ENCODE measurements around the gene SMG1.
"Not testable (repeated sequence)": the region's sequence is repeated elsewhere in the genome, so short reads cannot be mapped to it uniquely, and the experiment has no call there.

- not testable (repeated sequence) for TF ChIP-seq ZNF280D (tag by site-specific recombination; IDR thresholded peaks at IDR 0.05); MEIS1 (CRISPR knock-in tag; IDR thresholded peaks at IDR 0.05; ENCODE audit: borderline replicate concordance); ZNF670 (tag by site-specific recombination; IDR thresholded peaks at IDR 0.05; ENCODE audit: low read depth); ZNF529 (tag by site-specific recombination; IDR thresholded peaks at IDR 0.05; ENCODE audit: insufficient replicate concordance); YY1 (tag by site-specific recombination; IDR thresholded peaks at IDR 0.05); KLF1 (tag by site-specific recombination; IDR thresholded peaks at IDR 0.05); BCL11A (tag by site-specific recombination; IDR thresholded peaks at IDR 0.05; ENCODE audit: low read depth); ZBTB7A (tag by site-specific recombination; IDR thresholded peaks at IDR 0.05; ENCODE audit: low read depth); RBAK (tag by site-specific recombination; IDR thresholded peaks at IDR 0.05); ZNF10 (tag by site-specific recombination; IDR thresholded peaks at IDR 0.05)
- TF ChIP-seq, protein P1, sequence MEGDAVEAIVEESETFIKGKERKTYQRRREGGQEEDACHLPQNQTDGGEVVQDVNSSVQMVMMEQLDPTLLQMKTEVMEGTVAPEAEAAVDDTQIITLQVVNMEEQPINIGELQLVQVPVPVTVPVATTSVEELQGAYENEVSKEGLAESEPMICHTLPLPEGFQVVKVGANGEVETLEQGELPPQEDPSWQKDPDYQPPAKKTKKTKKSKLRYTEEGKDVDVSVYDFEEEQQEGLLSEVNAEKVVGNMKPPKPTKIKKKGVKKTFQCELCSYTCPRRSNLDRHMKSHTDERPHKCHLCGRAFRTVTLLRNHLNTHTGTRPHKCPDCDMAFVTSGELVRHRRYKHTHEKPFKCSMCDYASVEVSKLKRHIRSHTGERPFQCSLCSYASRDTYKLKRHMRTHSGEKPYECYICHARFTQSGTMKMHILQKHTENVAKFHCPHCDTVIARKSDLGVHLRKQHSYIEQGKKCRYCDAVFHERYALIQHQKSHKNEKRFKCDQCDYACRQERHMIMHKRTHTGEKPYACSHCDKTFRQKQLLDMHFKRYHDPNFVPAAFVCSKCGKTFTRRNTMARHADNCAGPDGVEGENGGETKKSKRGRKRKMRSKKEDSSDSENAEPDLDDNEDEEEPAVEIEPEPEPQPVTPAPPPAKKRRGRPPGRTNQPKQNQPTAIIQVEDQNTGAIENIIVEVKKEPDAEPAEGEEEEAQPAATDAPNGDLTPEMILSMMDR (tag by site-specific recombination; IDR thresholded peaks at IDR 0.05), result not testable (repeated sequence)
- TF ChIP-seq, protein P2, sequence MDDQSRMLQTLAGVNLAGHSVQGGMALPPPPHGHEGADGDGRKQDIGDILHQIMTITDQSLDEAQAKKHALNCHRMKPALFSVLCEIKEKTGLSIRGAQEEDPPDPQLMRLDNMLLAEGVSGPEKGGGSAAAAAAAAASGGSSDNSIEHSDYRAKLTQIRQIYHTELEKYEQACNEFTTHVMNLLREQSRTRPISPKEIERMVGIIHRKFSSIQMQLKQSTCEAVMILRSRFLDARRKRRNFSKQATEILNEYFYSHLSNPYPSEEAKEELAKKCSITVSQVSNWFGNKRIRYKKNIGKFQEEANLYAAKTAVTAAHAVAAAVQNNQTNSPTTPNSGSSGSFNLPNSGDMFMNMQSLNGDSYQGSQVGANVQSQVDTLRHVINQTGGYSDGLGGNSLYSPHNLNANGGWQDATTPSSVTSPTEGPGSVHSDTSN (CRISPR knock-in tag; IDR thresholded peaks at IDR 0.05), result not testable (repeated sequence)
- TF ChIP-seq, protein P3, sequence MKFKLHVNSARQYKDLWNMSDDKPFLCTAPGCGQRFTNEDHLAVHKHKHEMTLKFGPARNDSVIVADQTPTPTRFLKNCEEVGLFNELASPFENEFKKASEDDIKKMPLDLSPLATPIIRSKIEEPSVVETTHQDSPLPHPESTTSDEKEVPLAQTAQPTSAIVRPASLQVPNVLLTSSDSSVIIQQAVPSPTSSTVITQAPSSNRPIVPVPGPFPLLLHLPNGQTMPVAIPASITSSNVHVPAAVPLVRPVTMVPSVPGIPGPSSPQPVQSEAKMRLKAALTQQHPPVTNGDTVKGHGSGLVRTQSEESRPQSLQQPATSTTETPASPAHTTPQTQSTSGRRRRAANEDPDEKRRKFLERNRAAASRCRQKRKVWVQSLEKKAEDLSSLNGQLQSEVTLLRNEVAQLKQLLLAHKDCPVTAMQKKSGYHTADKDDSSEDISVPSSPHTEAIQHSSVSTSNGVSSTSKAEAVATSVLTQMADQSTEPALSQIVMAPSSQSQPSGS (tag by site-specific recombination; IDR thresholded peaks at IDR 0.05; ENCODE audit: low read depth), result not testable (repeated sequence)
Measured at GRCh38 chr16:18902044-18902443, 24.2 kb downstream of the SMG1 start.

Measured in HEK293 (cell line).